ENCODE measurements around the gene VAV3.

Gene VAV3

DNA sequence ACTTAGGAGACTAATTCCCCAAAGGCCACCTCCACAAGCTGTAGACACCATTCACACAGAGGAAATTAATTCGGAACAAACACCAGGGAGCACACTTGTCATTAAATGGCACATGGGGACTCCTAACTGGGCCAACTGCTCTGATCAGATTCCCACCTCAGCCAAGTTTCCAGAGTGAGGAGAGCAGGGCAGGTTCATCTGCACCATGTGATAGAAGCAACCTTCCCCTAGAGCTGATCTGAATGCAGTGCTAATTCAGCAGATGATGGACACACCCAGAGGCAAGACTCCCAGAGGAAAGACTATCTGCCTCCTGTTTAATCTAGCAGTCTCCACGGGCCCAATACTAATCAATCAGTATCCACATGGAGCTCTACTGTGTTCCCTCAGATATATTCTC lies 147.0 kb downstream of the VAV3 start:
- intact Hi-C loops (cut with micrococcal nuclease): no loop called here
- Mint-ChIP-seq H3K9me3 (peaks cover 13% of the 10 kb centered on the region), H3K4me1 (ENCODE audit: low read depth) (peaks cover 5% of the 10 kb centered on the region), H3K36me3 (ENCODE audit: low read depth) (peaks cover 14% of the 10 kb centered on the region), H3K27ac (peak overlapping the region; percentile 16), H3K4me3 (no peak overlapping the region), H3K27me3 (no peaks in the 10 kb centered on the region)

DNA sequence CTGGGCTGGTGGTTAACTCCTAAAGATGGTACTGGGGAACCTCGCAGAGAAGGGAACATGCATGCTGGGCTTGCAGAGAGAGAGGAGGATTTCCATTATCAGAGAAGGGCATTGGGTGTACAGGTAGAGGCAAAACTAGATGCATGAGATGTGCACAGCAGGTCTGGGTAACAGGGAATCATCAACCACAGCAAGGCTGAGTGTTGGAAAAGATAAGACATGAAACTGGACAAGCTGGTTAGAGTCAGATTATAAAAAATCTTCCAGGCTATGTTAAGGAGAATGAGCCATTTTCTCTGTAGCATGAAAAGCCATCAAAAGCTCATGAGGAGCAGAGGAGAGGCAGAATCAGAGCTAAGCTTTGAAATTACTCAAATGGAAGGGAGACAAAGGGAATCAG lies 147.8 kb downstream of the VAV3 start:
- Mint-ChIP-seq H3K4me1 (ENCODE audit: low read depth) (peaks cover 5% of the 10 kb centered on the region), H3K36me3 (ENCODE audit: low read depth) (peaks cover 12% of the 10 kb centered on the region), H3K27me3 (no peaks in the 10 kb centered on the region), H3K9me3 (peaks cover 11% of the 10 kb centered on the region), H3K4me3 (no peak overlapping the region), H3K27ac (peak overlapping the region; percentile 16)
- intact Hi-C loops (cut with micrococcal nuclease): no loop called here

DNA sequence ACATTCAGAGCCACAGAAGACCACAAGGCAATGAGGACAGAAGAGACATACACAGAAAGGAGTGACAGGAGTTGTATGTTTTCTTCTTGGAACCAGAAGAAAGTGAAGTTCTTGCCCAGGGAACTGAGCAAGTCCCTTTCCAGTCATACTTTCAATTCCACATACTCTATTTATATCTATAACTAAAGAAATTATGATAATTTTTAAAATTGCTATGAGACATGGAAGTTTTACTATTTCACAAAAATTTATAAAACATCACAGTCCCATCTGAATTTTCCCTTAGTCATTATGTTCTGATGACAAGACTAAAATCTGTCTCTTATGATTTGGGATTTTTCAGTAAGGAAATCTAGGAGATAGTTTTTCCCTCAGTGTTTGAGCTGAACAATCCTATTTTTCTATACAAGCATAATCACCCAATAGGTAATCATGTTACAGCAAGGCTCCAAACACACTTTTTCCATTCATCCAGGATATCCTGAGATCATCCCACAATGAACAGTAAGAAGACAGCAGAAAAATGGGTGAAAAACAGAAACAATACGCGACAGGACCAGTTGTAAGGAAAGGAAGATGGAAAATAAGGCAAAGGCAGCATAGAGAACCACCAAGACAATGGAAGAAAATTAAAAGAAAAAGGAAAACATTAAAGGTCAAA lies 154.6 kb downstream of the VAV3 start:
- Mint-ChIP-seq H3K4me3 (no peak overlapping the region), H3K27ac (peak overlapping the region; percentile 69), H3K9me3 (no peaks in the 10 kb centered on the region), H3K36me3 (ENCODE audit: low read depth) (no peaks in the 10 kb centered on the region), H3K4me1 (ENCODE audit: low read depth) (peaks cover 35% of the 10 kb centered on the region), H3K27me3 (no peaks in the 10 kb centered on the region)
- intact Hi-C loops (cut with micrococcal nuclease): no loop called here

DNA sequence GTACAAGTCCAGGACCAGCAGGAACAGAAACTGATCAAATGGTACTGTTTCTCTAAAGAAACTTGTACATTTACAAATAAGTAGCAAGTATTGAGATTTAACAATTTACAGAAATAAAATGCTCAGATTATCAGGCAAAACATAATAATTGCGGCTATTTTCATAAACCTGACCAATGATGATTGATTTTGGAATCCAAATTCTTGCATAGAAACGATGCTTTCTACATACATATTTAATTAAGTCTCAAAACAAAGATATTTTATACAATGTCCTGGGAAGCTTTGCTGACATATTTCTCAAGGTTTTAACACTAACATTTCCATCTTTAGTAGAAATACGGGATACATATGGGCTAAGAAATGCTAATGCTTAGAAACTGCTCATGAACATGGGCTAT lies 157.1 kb downstream of the VAV3 start:
- H3K4me3 Mint-ChIP-seq: no peak overlapping the region
- H3K27ac Mint-ChIP-seq: no peak overlapping the region
- H3K9me3 Mint-ChIP-seq: no peaks in the 10 kb centered on the region
- H3K4me1 Mint-ChIP-seq (ENCODE audit: low read depth): peaks cover 61% of the 10 kb centered on the region
- intact Hi-C loops (cut with micrococcal nuclease): no loop called here
- no peaks in the 10 kb centered on the region for H3K36me3 Mint-ChIP-seq (ENCODE audit: low read depth)
- H3K27me3 Mint-ChIP-seq: no peaks in the 10 kb centered on the region

DNA sequence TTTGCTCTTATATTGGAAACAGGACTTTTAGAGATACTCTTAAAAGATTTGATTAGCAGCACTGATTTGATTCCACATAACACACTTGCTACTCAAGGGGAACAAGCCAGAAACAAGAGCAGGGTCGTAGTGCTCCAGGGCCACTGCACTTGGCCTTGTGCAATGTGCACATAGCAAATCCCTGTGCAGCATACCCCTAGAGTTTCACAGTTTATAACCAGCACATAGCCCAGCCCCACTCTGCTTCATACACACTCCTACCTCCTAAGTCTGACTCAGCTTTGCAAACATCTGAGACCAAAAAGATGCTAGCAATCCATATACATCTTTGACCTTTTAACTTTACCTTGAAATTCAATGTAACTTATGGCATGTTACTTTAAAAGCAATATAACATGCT lies 157.6 kb downstream of the VAV3 start:
- peaks cover 65% of the 10 kb centered on the region for H3K4me1 Mint-ChIP-seq (ENCODE audit: low read depth)
- H3K9me3 Mint-ChIP-seq: no peaks in the 10 kb centered on the region
- H3K27me3 Mint-ChIP-seq: no peaks in the 10 kb centered on the region
- peak overlapping the region; percentile 30 for H3K27ac Mint-ChIP-seq
- no peak overlapping the region for H3K4me3 Mint-ChIP-seq
- intact Hi-C loops (cut with micrococcal nuclease): no loop called here
- H3K36me3 Mint-ChIP-seq (ENCODE audit: low read depth): no peaks in the 10 kb centered on the region

DNA sequence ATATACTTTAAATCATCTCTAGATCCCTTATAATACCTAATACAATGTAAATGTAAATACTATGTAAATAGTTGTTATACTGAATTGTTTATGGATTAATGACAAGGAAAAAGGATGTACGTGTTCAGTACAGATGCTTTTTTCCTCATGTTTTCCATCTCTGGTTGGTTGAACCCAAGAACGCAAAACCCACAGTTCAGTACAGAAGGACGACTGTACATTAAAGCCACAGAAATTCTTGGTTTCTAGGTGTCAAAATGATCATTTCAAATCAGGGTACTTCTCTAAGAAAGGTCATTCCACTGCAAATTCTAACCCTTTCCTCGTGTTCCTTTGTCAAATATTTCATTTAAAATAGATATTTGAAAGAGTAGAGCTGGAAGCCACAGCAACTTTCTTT lies 158.1 kb downstream of the VAV3 start:
- peak overlapping the region; percentile 30 for H3K27ac Mint-ChIP-seq
- intact Hi-C loops (cut with micrococcal nuclease): no loop called here
- no peaks in the 10 kb centered on the region for H3K9me3 Mint-ChIP-seq
- H3K4me3 Mint-ChIP-seq: no peak overlapping the region
- H3K27me3 Mint-ChIP-seq: no peaks in the 10 kb centered on the region
- H3K36me3 Mint-ChIP-seq (ENCODE audit: low read depth): no peaks in the 10 kb centered on the region
- peaks cover 70% of the 10 kb centered on the region for H3K4me1 Mint-ChIP-seq (ENCODE audit: low read depth)

DNA sequence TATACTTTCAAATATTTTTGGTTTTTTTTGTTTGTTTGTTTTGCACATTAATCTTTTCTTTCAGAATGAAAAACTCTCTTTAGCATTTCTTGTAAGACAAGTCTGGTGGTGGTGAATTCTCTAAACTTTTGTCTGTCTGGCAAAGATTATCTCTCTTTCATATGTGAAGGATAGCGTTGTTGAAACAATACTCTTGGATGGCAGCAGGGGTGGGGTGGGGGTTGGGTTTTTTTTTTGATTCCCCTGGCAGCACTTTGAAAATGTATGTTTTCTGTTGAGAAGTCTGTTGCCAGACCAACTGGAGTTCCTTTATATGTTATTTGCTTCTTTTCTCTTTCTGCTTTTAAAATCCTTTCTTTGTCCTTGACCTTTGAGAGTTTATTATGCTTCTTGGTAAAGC lies 160.2 kb downstream of the VAV3 start:
- Mint-ChIP-seq H3K9me3 (no peaks in the 10 kb centered on the region), H3K27me3 (no peaks in the 10 kb centered on the region), H3K27ac (peak overlapping the region; percentile 26), H3K4me1 (ENCODE audit: low read depth) (peaks cover 58% of the 10 kb centered on the region), H3K4me3 (no peak overlapping the region), H3K36me3 (ENCODE audit: low read depth) (no peaks in the 10 kb centered on the region)
- intact Hi-C loops (cut with micrococcal nuclease): loop anchor here (5.0 kb wide), 1 partner anchor 38 kb away; no protein-coding TSS in a partner anchor

DNA sequence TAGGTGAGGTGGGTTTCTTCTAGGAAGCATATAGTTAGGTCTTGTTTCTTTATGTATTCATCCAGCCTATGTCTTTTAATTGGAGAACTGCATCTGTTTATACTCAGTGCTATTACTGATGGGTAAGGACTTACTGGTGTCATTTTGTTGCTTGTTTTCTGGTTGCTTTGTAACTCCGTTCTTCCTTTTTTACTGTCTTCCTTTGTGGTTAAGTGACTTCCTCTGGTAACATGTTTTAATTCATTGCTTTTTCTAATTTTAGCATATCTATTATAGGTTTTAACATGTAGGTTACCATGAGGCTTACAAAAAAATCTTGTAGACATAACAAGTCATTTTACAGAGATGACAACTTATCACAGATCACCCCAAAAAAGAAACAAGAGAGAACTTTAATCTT lies 160.8 kb downstream of the VAV3 start:
- intact Hi-C loops (cut with micrococcal nuclease): loop anchor here (5.0 kb wide), 1 partner anchor 38 kb away; no protein-coding TSS in a partner anchor
- Mint-ChIP-seq H3K4me1 (ENCODE audit: low read depth) (peaks cover 58% of the 10 kb centered on the region), H3K9me3 (no peaks in the 10 kb centered on the region), H3K27ac (peak overlapping the region; percentile 26), H3K4me3 (no peak overlapping the region), H3K36me3 (ENCODE audit: low read depth) (no peaks in the 10 kb centered on the region), H3K27me3 (no peaks in the 10 kb centered on the region)

DNA sequence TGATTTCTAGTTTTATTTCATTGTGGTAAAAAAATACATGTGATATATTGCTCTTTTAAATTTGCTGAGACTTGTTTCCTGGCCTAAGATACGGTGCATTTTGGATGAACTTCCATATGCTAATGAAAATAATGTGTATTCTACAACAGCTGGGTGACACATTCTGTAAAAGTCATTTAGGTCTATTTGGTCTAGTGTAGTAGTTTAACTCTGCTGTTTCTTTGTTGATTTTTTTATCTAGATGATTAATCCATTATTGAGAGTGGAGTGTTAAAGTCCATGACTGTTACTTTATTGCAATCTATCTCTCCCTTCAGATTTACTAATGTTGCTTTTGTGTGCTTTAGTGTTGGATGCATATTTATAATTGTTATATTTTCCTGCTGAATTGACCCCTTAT lies 161.4 kb downstream of the VAV3 start:
- H3K36me3 Mint-ChIP-seq (ENCODE audit: low read depth): no peaks in the 10 kb centered on the region
- H3K4me3 Mint-ChIP-seq: no peak overlapping the region
- H3K9me3 Mint-ChIP-seq: no peaks in the 10 kb centered on the region
- H3K27ac Mint-ChIP-seq: peak overlapping the region; percentile 26
- intact Hi-C loops (cut with micrococcal nuclease): loop anchor here (5.0 kb wide), 1 partner anchor 39 kb away; no protein-coding TSS in a partner anchor
- H3K27me3 Mint-ChIP-seq: no peaks in the 10 kb centered on the region
- peaks cover 55% of the 10 kb centered on the region for H3K4me1 Mint-ChIP-seq (ENCODE audit: low read depth)

DNA sequence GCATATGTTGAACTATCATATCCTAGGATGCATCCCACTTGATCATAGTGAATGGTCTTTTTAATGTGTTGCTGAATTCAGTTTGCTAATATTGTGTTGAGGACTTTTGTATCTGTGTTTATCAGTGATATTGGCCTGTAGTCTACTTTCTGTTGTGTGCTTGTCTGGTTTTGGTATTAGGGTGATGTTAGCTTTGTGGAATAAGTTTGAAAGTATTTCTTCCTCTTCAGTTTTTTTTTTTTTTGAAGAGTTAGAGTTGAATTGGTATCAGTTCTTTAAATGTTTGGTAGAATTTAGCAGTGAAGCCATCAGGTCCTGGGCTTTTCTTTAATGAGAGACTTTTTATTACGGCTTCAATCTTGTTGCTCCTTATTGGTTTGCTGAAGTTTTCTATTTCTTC lies 162.3 kb downstream of the VAV3 start:
- intact Hi-C loops (cut with micrococcal nuclease): loop anchor here (5.0 kb wide), 1 partner anchor 40 kb away; no protein-coding TSS in a partner anchor
- H3K27me3 Mint-ChIP-seq: no peaks in the 10 kb centered on the region

DNA sequence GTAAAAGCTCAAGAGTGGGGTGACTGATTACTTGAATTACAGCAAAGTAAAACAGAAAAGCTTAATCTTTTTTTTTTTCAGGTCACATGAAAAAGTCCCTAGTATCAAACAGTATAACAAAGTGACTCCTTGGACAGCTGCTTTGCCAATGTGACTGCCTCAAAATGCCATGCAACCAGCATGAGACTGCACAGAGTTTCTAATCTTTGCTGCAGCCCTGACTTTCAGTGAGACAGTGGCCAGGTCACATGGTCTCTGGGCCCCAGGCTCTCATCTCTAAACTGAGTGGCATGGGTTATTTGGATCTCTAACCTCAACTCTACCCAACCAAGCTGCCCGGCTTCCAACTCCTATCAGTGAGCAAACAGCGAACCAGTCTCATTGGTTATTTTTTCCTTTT lies 169.0 kb downstream of the VAV3 start:
- Mint-ChIP-seq H3K27ac (no peak overlapping the region), H3K36me3 (ENCODE audit: low read depth) (no peaks in the 10 kb centered on the region), H3K4me3 (no peak overlapping the region), H3K9me3 (no peaks in the 10 kb centered on the region), H3K27me3 (no peaks in the 10 kb centered on the region), H3K4me1 (ENCODE audit: low read depth) (peaks cover 8% of the 10 kb centered on the region)
- intact Hi-C loops (cut with micrococcal nuclease): no loop called here

More for the DNA sequence above, 162.3 kb downstream of the VAV3 start:
- H3K4me1 Mint-ChIP-seq (ENCODE audit: low read depth): peaks cover 54% of the 10 kb centered on the region
- no peaks in the 10 kb centered on the region for H3K9me3 Mint-ChIP-seq
- no peak overlapping the region for H3K4me3 Mint-ChIP-seq
- peak overlapping the region; percentile 26 for H3K27ac Mint-ChIP-seq
- H3K36me3 Mint-ChIP-seq (ENCODE audit: low read depth): no peaks in the 10 kb centered on the region

DNA sequence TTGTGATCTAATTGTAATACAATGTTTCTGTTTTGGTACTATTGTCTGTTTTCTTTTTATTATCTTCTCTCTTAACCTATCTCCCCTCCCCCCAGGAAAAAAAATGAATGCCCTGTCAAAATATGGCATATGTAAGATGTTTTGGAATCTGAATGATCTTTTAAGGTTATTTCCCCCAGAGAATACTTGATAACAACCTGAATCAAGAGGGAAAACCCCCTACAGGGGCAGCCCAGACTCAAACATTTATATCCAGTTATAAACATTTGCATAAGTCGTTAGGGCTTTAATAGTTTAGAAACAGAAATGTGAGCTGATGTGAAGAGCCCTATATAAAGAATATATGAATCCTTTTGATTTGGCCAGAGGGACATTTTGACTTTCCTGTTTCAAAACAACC lies 169.5 kb downstream of the VAV3 start:
- no peaks in the 10 kb centered on the region for H3K9me3 Mint-ChIP-seq
- H3K4me1 Mint-ChIP-seq (ENCODE audit: low read depth): peaks cover 13% of the 10 kb centered on the region
- no peaks in the 10 kb centered on the region for H3K27me3 Mint-ChIP-seq
- no peak overlapping the region for H3K4me3 Mint-ChIP-seq
- no peaks in the 10 kb centered on the region for H3K36me3 Mint-ChIP-seq (ENCODE audit: low read depth)
- intact Hi-C loops (cut with micrococcal nuclease): no loop called here
- H3K27ac Mint-ChIP-seq: no peak overlapping the region

DNA sequence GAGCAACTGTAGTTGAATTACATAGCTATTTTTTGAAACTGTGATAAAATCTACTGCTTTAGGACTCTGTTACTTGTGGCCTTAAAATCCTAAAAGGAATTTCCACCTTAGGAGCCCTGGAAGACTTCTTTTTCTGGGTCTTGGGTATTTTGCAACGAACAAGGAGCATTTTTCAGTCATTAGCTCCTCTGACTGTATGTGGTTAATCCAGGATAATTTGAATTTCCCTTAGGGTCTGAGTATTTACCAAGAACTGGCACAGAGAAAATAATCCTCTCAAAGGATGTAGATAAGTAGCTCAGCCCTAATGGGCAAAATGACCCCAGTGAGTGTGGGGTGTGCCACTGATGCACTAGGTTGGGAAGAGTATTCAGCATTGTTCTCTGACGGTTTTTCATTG lies 170.4 kb downstream of the VAV3 start:
- intact Hi-C loops (cut with micrococcal nuclease): no loop called here

DNA sequence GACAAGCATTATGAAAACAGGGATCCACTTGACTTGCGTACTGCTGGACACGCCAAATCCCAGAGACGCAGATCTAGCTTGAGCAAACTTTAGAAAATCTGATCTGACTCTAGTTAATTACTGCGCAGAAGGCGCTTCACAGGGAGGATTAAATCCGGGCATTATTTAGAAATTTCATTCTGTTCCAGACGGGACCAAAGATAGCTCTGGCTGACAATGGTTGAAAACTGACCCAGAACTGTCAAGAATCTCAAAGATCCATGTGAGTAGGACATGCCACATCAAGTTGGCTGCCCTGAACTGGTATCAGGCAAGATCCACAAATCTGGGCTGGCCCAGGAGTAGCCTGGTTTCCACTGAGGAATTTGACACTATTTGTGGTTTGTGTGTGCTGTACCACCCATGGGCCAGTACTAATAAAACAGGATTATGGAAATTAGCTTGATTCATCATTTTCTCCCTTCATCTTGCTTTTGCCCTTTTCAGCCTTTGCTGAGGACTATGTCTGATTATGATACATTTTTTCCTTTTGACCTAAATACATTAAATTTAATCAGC lies 171.0 kb downstream of the VAV3 start:
- no peaks in the 10 kb centered on the region for H3K27me3 Mint-ChIP-seq
- no peaks in the 10 kb centered on the region for H3K9me3 Mint-ChIP-seq
- H3K4me1 Mint-ChIP-seq (ENCODE audit: low read depth): peaks cover 21% of the 10 kb centered on the region
- intact Hi-C loops (cut with micrococcal nuclease): no loop called here
- H3K27ac Mint-ChIP-seq: no peak overlapping the region
- H3K4me3 Mint-ChIP-seq: no peak overlapping the region
- H3K36me3 Mint-ChIP-seq (ENCODE audit: low read depth): no peaks in the 10 kb centered on the region

More for the DNA sequence above, 170.4 kb downstream of the VAV3 start:
- H3K9me3 Mint-ChIP-seq: no peaks in the 10 kb centered on the region
- H3K36me3 Mint-ChIP-seq (ENCODE audit: low read depth): no peaks in the 10 kb centered on the region
- no peak overlapping the region for H3K27ac Mint-ChIP-seq
- no peak overlapping the region for H3K4me3 Mint-ChIP-seq
- no peaks in the 10 kb centered on the region for H3K27me3 Mint-ChIP-seq
- H3K4me1 Mint-ChIP-seq (ENCODE audit: low read depth): peaks cover 18% of the 10 kb centered on the region

DNA sequence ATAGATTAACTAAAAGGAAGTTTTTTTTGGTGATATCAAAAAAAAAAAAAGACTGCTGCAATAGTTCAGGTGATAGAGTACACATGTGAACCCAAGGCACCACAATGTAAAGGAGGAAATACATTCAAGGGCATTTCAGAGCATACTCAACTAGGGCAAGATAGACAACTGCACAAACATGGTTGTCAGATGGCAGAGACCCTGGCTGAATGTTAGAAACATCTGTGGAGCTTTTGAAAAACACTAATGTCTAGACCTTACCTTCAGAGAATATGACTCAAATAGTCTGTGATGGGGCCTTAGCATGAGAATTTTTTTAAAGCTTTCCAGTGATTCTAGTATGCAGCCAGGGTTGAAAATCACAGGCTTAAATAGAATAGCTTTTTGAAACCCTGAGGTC lies 173.6 kb downstream of the VAV3 start:
- intact Hi-C loops (cut with micrococcal nuclease): no loop called here
- Mint-ChIP-seq H3K36me3 (ENCODE audit: low read depth) (no peaks in the 10 kb centered on the region), H3K4me1 (ENCODE audit: low read depth) (peaks cover 47% of the 10 kb centered on the region), H3K4me3 (no peak overlapping the region), H3K27me3 (no peaks in the 10 kb centered on the region), H3K9me3 (no peaks in the 10 kb centered on the region), H3K27ac (no peak overlapping the region)
